Lower leg skin (tissue), 3 donors: ENCODE data around the gene MYL12A.

Experiments
- CTCF ChIP-seq, 3 donors: fragments of 450-650 bp; IDR thresholded peaks; one replicate each; pipeline ENCODE4 v1.5.1; 2016; ENCODE audit warnings: antibody characterized with exemption in 3 of 3, mild to moderate bottlenecking in 3 of 3, moderate library complexity in 2 of 3
- POLR2A ChIP-seq, 2 donors: fragments of 450-650 bp; IDR thresholded peaks; one replicate each; pipeline ENCODE4 v1.6.1; 2016 to 2017; ENCODE audit warnings: antibody characterized with exemption in 2 of 2, mild to moderate bottlenecking in 1 of 2, moderate library complexity in 1 of 2

- TF ChIP-seq CTCF (IDR thresholded peaks at IDR 0.05) (no peak), POLR2A (IDR thresholded peaks at IDR 0.05) (no peak)
Measured at GRCh38 chr18:3216987-3217386, 30.6 kb upstream of the MYL12A start.
